Psoas muscle (tissue), 8 donors: ENCODE results near the gene UCN3. TPM values are rescaled to one million over a fixed set of nuclear protein-coding genes. Genes with fewer than 3 reads are reported as not detected.

Experiments used
- ATAC-seq, 4 donors: fragments of 200-7000 bp; cut with Tn5 transposase; one replicate each; pipeline ENCODE4 v1.9.1; 2020; ENCODE audit warnings: moderate library complexity in 3 of 4, mild to moderate bottlenecking in 2 of 4
- DNase-seq, 2 donors: peaks; one replicate each; pipeline ENCODE4 v3.0.0-alpha.2; 2020
- H3K27ac ChIP-seq: fragments of 200-600 bp; one replicate; pipeline ENCODE4 v1.8.0; 2022
- H3K27me3 ChIP-seq, 3 donors: fragments of 200-600 bp in 1 of 3; one replicate each; pipeline versions ENCODE4 v1.6.1 to v1.8.0; 2013 to 2022; ENCODE audit warnings: low read length in 2 of 3, mild to moderate bottlenecking in 2 of 3, moderate library complexity in 1 of 3; ENCODE audit not compliant: insufficient read depth in 3 of 3
- H3K36me3 ChIP-seq, 2 donors: fragments of 200-600 bp in 1 of 2; one replicate each; pipeline versions ENCODE4 v1.6.1 to v1.8.0; 2013 to 2022; ENCODE audit warnings: low read depth in 1 of 2, mild to moderate bottlenecking in 1 of 2, moderate library complexity in 1 of 2; ENCODE audit not compliant: insufficient read depth in 1 of 2
- H3K4me1 ChIP-seq: fragments of 200-600 bp; one replicate; pipeline ENCODE4 v1.8.0; 2022
- H3K4me3 ChIP-seq: fragments of 200-600 bp; one replicate; pipeline ENCODE4 v1.8.0; 2022; ENCODE audit warnings: mild to moderate bottlenecking
- H3K9me3 ChIP-seq: fragments of 200-600 bp; one replicate; pipeline ENCODE4 v1.8.0; 2022
- CTCF ChIP-seq: fragments of 200-600 bp; IDR thresholded peaks from one replicate; pipeline ENCODE4 v1.8.0; 2022; ENCODE audit warnings: antibody characterized with exemption
- WGBS, 3 donors: extraction: QIAGEN DNeasy Blood & Tissue Kit; methylation state at CpG; one replicate each; pipeline versions ENCODE4 v1.1.6 to v1.1.7; 2013; 5-methylcytosine and 5-hydroxymethylcytosine counted together
- intact Hi-C, 2 donors: fragments of 100-400 bp; cut with DNase I; formaldehyde crosslinking; loops; one replicate each; pipeline versions ENCODE4 v1.11.0 to v1.14.2; 2022
- polyA plus RNA-seq, 3 donors: library from polyadenylated mRNA; stranded (reverse); fragments of 200-250 nt; gene quantifications; one replicate each; pipeline ENCODE4 v1.2.3, GENCODE V29; 2013
- total RNA-seq, 4 donors: library from RNA; stranded (reverse); fragmentation: NEBNext Ultra II Directional in 2 of 4; extraction: Animal tissue kit (Norgen Biotek cat#: 25700) in 2 of 4; gene quantifications; one replicate each; pipeline versions ENCODE4 v1.2.1 to v1.2.4, GENCODE V29; 2021 to 2023
- donor health status: healthy with polysubstance abuse.
- donor health status: DM: no; HTN: no; CAD: no; lungs with moderate emphysema.
- donor health status: Bipolar disorder and iron deficiency.
- donor health status: healthy.
- donor health status: DM: yes; HTN: yes; CAD: no.
- donor health status: DM: no; HTN: no; CAD: no.
- donor health status: DM: no; HTN: no; CAD: no.
- donor health status: DM: yes; HTN: yes; CAD: no.

The UCN3 gene
- total and polyA plus RNA-seq, 7 donors, result not detected

- no peaks in the 10 kb centered on the region for H3K36me3 ChIP-seq
- intact Hi-C loops, result no loop called here
- no peak for DNase-seq
- H3K4me1 ChIP-seq, result no peaks in the 10 kb centered on the region
- 70 to 78% (median 77%) methylated on average over 7 of the region's 7 CpGs for WGBS, 3 donors
- H3K27ac ChIP-seq, result no peak overlapping the region
- no peak for TF ChIP-seq CTCF
- no peak overlapping the region for H3K4me3 ChIP-seq
- H3K9me3 ChIP-seq, result no peaks in the 10 kb centered on the region
- no peak for ATAC-seq
- H3K27me3 ChIP-seq, result peaks cover 0 to 41% (median 8%) of the 10 kb centered on the region in 3 donors
These were observed 4.3 kb upstream of the UCN3 start for GRCh38 chr10:5360318-5360915.

GRCh38 chr10:5361966-5362365 lies 2.8 kb upstream of the UCN3 start:
- Histone ChIP-seq H3K36me3 (no peaks in the 10 kb centered on the region), H3K27me3 (peaks cover 0 to 38% (median 10%) of the 10 kb centered on the region in 3 donors), H3K9me3 (no peaks in the 10 kb centered on the region), H3K4me1 (no peaks in the 10 kb centered on the region), H3K4me3 (no peak overlapping the region), H3K27ac (no peak overlapping the region)
- no peak for DNase-seq
- WGBS, 3 donors, result 83 to 90% (median 84%) methylated on average over 4 of the region's 4 CpGs
- intact Hi-C loops, result no loop called here
- no peak for TF ChIP-seq CTCF
- no peak for ATAC-seq

GRCh38 chr10:5362873-5363272 lies 1.9 kb upstream of the UCN3 start:
- no peaks in the 10 kb centered on the region for H3K36me3 ChIP-seq
- TF ChIP-seq CTCF, result no peak
- H3K9me3 ChIP-seq, result no peaks in the 10 kb centered on the region
- ATAC-seq (no peak), DNase-seq (no peak)
- intact Hi-C loops, result no loop called here
- no peak overlapping the region for H3K27ac ChIP-seq
- no peaks in the 10 kb centered on the region for H3K4me1 ChIP-seq
- no peak overlapping the region for H3K4me3 ChIP-seq
- H3K27me3 ChIP-seq, result peaks cover 0 to 30% (median 10%) of the 10 kb centered on the region in 3 donors

DNA sequence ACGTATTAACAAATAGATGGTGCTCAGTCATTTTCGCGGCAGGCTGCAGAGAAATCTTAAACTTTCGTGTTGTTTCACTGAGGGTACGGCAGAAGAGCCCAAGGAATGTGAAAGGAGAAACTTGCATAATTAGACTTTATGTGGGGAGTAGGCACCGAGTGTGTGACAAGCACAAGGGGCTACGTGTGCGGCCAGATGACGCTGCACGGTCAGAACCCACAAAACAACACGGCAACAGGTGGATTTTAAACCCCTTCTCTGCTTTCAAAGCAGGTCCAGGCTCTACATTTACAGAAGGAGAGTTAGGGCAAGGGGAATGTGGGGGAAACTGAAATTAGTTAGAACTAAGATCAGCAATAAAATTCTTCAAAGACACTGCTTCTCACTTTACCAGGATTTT lies 392 bp upstream of the UCN3 start:
- Histone ChIP-seq H3K27me3 (peaks cover 0 to 20% (median 10%) of the 10 kb centered on the region in 3 donors), H3K4me3 (no peak overlapping the region), H3K27ac (no peak overlapping the region), H3K9me3 (no peaks in the 10 kb centered on the region), H3K36me3 (no peaks in the 10 kb centered on the region), H3K4me1 (no peaks in the 10 kb centered on the region)
- intact Hi-C loops, result no loop called here
- ATAC-seq (no peak), DNase-seq (no peak)
- no peak for TF ChIP-seq CTCF
- WGBS, 3 donors, result 41 to 46% (median 41%) methylated on average over 11 of the region's 11 CpGs

DNA sequence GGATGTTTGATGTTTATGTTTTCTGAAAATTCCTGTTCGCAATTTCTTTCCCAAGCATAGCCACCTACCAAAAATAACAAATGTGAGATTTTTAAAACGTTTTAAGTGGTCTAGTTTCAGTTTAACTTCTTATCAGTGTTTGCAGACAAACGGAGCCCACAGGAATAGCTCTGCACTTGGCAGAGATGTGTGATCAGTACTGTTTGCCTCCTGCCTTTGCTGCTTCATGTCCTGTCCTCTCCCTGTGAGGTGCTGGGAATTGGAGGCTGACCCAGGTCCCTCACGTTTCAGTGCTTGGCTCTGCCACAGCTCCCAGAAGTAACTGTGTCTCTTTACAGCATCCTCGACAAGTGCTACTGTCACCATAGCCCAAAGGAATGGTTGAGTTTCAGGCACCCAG lies 1.2 kb downstream of the UCN3 start:
- Histone ChIP-seq H3K4me1 (no peaks in the 10 kb centered on the region), H3K9me3 (no peaks in the 10 kb centered on the region), H3K27me3 (peaks cover 0 to 20% (median 10%) of the 10 kb centered on the region in 3 donors), H3K27ac (no peak overlapping the region), H3K36me3 (no peaks in the 10 kb centered on the region), H3K4me3 (no peak overlapping the region)
- DNase-seq, result no peak
- TF ChIP-seq CTCF, result no peak
- intact Hi-C loops, result no loop called here
- no peak for ATAC-seq
- WGBS, 3 donors, result 37 to 49% (median 45%) methylated on average over 5 of the region's 5 CpGs
